PFSK-1 (cell line): ENCODE data around the gene CACNA2D2.

Source experiments
- FOXP2 ChIP-seq: optimal IDR thresholded peaks from 2 replicates; pipeline ENCODE3; 2011; ENCODE audit warnings: borderline replicate concordance, control low read depth, inconsistent platforms; ENCODE audit not compliant: insufficient read depth; ENCODE audit errors: extremely low read length, extremely low read depth
- POLR2AphosphoS5 ChIP-seq: IDR thresholded peaks from 2 replicates; pipeline ENCODE4 v1.6.1; 2012; ENCODE audit warnings: low read depth, mild to moderate bottlenecking, control low read depth, low read length, moderate library complexity
- REST ChIP-seq, 2 experiments: IDR thresholded peaks; 2 replicates each; pipeline versions ENCODE4 v1.6.1 to v1.8.0; 2011 to 2012; ENCODE audit warnings: low read depth in 2 of 2, low read length in 2 of 2, control low read depth in 1 of 2, inconsistent platforms in 1 of 2, mild to moderate bottlenecking in 1 of 2, moderate library complexity in 1 of 2; ENCODE audit not compliant: insufficient read depth in 1 of 2

GRCh38 chr3:50378024-50378423 is 125.4 kb downstream of the CACNA2D2 start:
- TF ChIP-seq POLR2AphosphoS5 (no peak), REST (IDR thresholded peaks at IDR 0.05; ENCODE audit: insufficient read depth in 1 of 2, low read depth in 2 of 2, low read length in 2 of 2) (no peak), FOXP2 (no peak)
